HG02588 (cell line): Measurements from ENCODE around the gene CD160.
"Not testable (repeated sequence)": the region's sequence is repeated elsewhere in the genome, so short reads cannot be mapped to it uniquely, and the experiment has no call there.

ENCODE experiments used
- ATAC-seq: cut with Tn5 transposase; IDR thresholded peaks from one replicate; pipeline ENCODE4 v1.9.1; 2021; ENCODE audit warnings: mild to moderate bottlenecking, moderate library complexity; ENCODE audit not compliant: unreplicated experiment

The CD160 gene

GRCh38 chr1:145758116-145758515 is 38.8 kb downstream of the CD160 start:
- ATAC-seq, result no peak

GRCh38 chr1:145758575-145758974 is 39.3 kb downstream of the CD160 start:
- no peak for ATAC-seq

GRCh38 chr1:145759721-145760120 is 40.4 kb downstream of the CD160 start:
- no peak for ATAC-seq

- not testable (repeated sequence) for ATAC-seq
Measured at GRCh38 chr1:145760395-145760949, 41.2 kb downstream of the CD160 start.

GRCh38 chr1:145761498-145761897 is 42.2 kb downstream of the CD160 start:
- not testable (repeated sequence) for ATAC-seq

- ATAC-seq, result not testable (repeated sequence)
Measured at GRCh38 chr1:145762001-145762400, 42.7 kb downstream of the CD160 start.

GRCh38 chr1:145764231-145764940 is 45.1 kb downstream of the CD160 start:
- ATAC-seq, result not testable (repeated sequence)

- not testable (repeated sequence) for ATAC-seq
Measured at GRCh38 chr1:145765127-145765526, 45.8 kb downstream of the CD160 start.

- ATAC-seq, result not testable (repeated sequence)
Measured at GRCh38 chr1:145765585-145766360, 46.5 kb downstream of the CD160 start.

GRCh38 chr1:145766926-145767325 is 47.6 kb downstream of the CD160 start:
- not testable (repeated sequence) for ATAC-seq

- ATAC-seq, result not testable (repeated sequence)
Measured at GRCh38 chr1:145768004-145768403, 48.7 kb downstream of the CD160 start.

GRCh38 chr1:145771056-145771455 is 51.8 kb downstream of the CD160 start:
- no peak for ATAC-seq

- ATAC-seq, result no peak
Measured at GRCh38 chr1:145773423-145773822, 54.1 kb downstream of the CD160 start.

- no peak for ATAC-seq
Measured at GRCh38 chr1:145777357-145778145, 58.3 kb downstream of the CD160 start.

GRCh38 chr1:145778146-145778540 is 58.8 kb downstream of the CD160 start:
- no peak for ATAC-seq

GRCh38 chr1:145782272-145783099 is 63.2 kb downstream of the CD160 start:
- ATAC-seq, result no peak

GRCh38 chr1:145784409-145784808 is 65.1 kb downstream of the CD160 start:
- ATAC-seq, result no peak

GRCh38 chr1:145785547-145785946 is 66.2 kb downstream of the CD160 start:
- ATAC-seq, result no peak

- ATAC-seq, result no peak
Measured at GRCh38 chr1:145786271-145786670, 67.0 kb downstream of the CD160 start.

GRCh38 chr1:145788580-145788979 is 69.3 kb downstream of the CD160 start:
- ATAC-seq, result no peak
